SK-N-SH (cell line): ENCODE results near the gene ZNF180. TPM values are rescaled to one million over a fixed set of nuclear protein-coding genes. Genes with fewer than 3 reads are reported as not detected.

Experiments used
- CTCF ChIA-PET: fragments of 300-600, 350-600 bp; formaldehyde crosslinking; extraction: SDS; loops from one replicate; lab custom pipeline; 2021; lab: Yijun Ruan, JAX
- POLR2A ChIA-PET: fragments of 350-600 bp; sonication (Branson Sonifier 250); formaldehyde crosslinking; extraction: SDS; loops from one replicate; lab custom pipeline; 2020; ENCODE audit warnings: antibody characterized with exemption, inconsistent platforms; lab: Yijun Ruan, JAX
- DNase-seq: peaks from one replicate; pipeline ENCODE4 v3.0.0; 2012
- H2AFZ ChIP-seq: fragments of 200-600 bp; sonication (generic); 2 replicates; pipeline ENCODE4 v1.8.1; 2016; ENCODE audit warnings: antibody characterized with exemption, mild to moderate bottlenecking, low read depth
- H3F3A ChIP-seq: fragments of 200-600 bp; sonication (generic); replicated peaks from 2 replicates; pipeline ENCODE3; 2016; ENCODE audit warnings: antibody characterized with exemption, mild to moderate bottlenecking; ENCODE audit not compliant: insufficient read depth
- H3K27ac ChIP-seq, 2 experiments: fragments of 200-500 bp in 1 of 2; fragments of 200-600 bp in 1 of 2; sonication (Bioruptor generic) in 1 of 2; sonication (generic), shearing (Covaris generic) in 1 of 2; 2 replicates each; pipeline versions ENCODE4 v1.5.1 to v1.6.1; 2014 to 2016; ENCODE audit warnings: low read depth in 2 of 2, inconsistent platforms in 1 of 2, low read length in 1 of 2, mild to moderate bottlenecking in 1 of 2, mixed read lengths in 1 of 2
- H3K27me3 ChIP-seq: fragments of 200-600 bp; sonication (generic), shearing (Covaris generic); 2 replicates; pipeline ENCODE4 v1.6.1; 2016; ENCODE audit warnings: mixed run types; ENCODE audit not compliant: insufficient read depth
- H3K36me3 ChIP-seq, 2 experiments: fragments of 200-500 bp in 1 of 2; fragments of 200-600 bp in 1 of 2; sonication (Bioruptor generic) in 1 of 2; sonication (generic) in 1 of 2; replicated peaks in 1 of 2; 2 replicates each; pipeline versions ENCODE3 to v1.5.1; 2014 to 2016; ENCODE audit warnings: low read length in 1 of 2, mild to moderate bottlenecking in 1 of 2; ENCODE audit not compliant: insufficient read depth in 2 of 2, control insufficient read depth in 1 of 2
- H3K4me1 ChIP-seq, 2 experiments: fragments of 200-500 bp in 1 of 2; fragments of 200-600 bp in 1 of 2; sonication (Bioruptor generic) in 1 of 2; sonication (generic), shearing (Covaris generic) in 1 of 2; 2 replicates each; pipeline versions ENCODE4 v1.5.1 to v1.6.1; 2014 to 2016; ENCODE audit warnings: low read depth in 1 of 2, low read length in 1 of 2, mixed run types in 1 of 2; ENCODE audit not compliant: insufficient read depth in 2 of 2, control insufficient read depth in 1 of 2
- H3K4me2 ChIP-seq: fragments of 200-600 bp; sonication (generic), shearing (Covaris generic); 2 replicates; pipeline ENCODE4 v1.6.1; 2017; ENCODE audit warnings: mixed run types
- H3K4me3 ChIP-seq, 2 experiments: fragments of 200-500 bp in 1 of 2; fragments of 200-600 bp in 1 of 2; sonication (Bioruptor generic) in 1 of 2; sonication (generic), shearing (Covaris generic) in 1 of 2; 2 replicates each; pipeline versions ENCODE4 v1.5.1 to v1.8.1; 2014 to 2016; ENCODE audit warnings: low read depth in 2 of 2, inconsistent platforms in 1 of 2, low read length in 1 of 2, mild to moderate bottlenecking in 1 of 2, mixed read lengths in 1 of 2, moderate library complexity in 1 of 2
- H3K79me2 ChIP-seq: fragments of 200-600 bp; sonication (generic); 2 replicates; pipeline ENCODE4 v1.8.1; 2017; ENCODE audit warnings: mild to moderate bottlenecking; ENCODE audit not compliant: insufficient read depth
- H3K9ac ChIP-seq: fragments of 200-600 bp; sonication (generic); 2 replicates; pipeline ENCODE4 v1.6.1; 2017; ENCODE audit warnings: mixed run types
- H3K9me2 ChIP-seq: fragments of 200-600 bp; sonication (generic); 2 replicates; pipeline ENCODE4 v1.6.1; 2017; ENCODE audit warnings: mixed run types
- H3K9me3 ChIP-seq: fragments of 200-600 bp; sonication (generic); 2 replicates; pipeline ENCODE4 v1.6.1; 2017; ENCODE audit warnings: mixed run types, mild to moderate bottlenecking, moderate library complexity
- H4K20me1 ChIP-seq: fragments of 200-600 bp; sonication (generic); 2 replicates; pipeline ENCODE4 v1.6.1; 2017; ENCODE audit warnings: mild to moderate bottlenecking, mixed run types; ENCODE audit not compliant: insufficient read depth
- ELF1 ChIP-seq: IDR thresholded peaks from 2 replicates; pipeline ENCODE4 v1.4.0; 2012
- FOSL2 ChIP-seq: IDR thresholded peaks from 2 replicates; pipeline ENCODE4 v1.4.0; 2012; ENCODE audit warnings: low read depth, mild to moderate bottlenecking, moderate library complexity, borderline replicate concordance
- FOXJ3 ChIP-seq: sonication (generic); formaldehyde crosslinking; IDR thresholded peaks from 2 replicates; pipeline ENCODE4 v1.5.1; 2020; ENCODE audit warnings: mild to moderate bottlenecking, missing genetic modification reagents
- FOXM1 ChIP-seq: IDR thresholded peaks from 2 replicates; pipeline ENCODE4 v1.4.0; 2012; ENCODE audit warnings: low read depth, mild to moderate bottlenecking
- GATA2 ChIP-seq: sonication (generic); formaldehyde crosslinking; IDR thresholded peaks from 2 replicates; pipeline ENCODE4 v1.5.0; 2020; ENCODE audit warnings: mild to moderate bottlenecking, missing genetic modification reagents
- MEF2A ChIP-seq: IDR thresholded peaks from 2 replicates; pipeline ENCODE4 v1.4.0; 2012; ENCODE audit warnings: low read depth, borderline replicate concordance
- NRF1 ChIP-seq: IDR thresholded peaks from 2 replicates; pipeline ENCODE4 v1.6.1; 2012; ENCODE audit warnings: low read depth, mild to moderate bottlenecking, low read length
- PBX3 ChIP-seq: IDR thresholded peaks from 2 replicates; pipeline ENCODE4; 2012
- SIN3A ChIP-seq: IDR thresholded peaks from 2 replicates; pipeline ENCODE4 v1.6.1; 2012; ENCODE audit warnings: low read depth, mild to moderate bottlenecking, low read length, moderate library complexity, borderline replicate concordance
- TEAD4 ChIP-seq: IDR thresholded peaks from 2 replicates; pipeline ENCODE4 v1.4.0; 2012; ENCODE audit warnings: mild to moderate bottlenecking, borderline replicate concordance; ENCODE audit not compliant: insufficient read depth
- USF1 ChIP-seq: IDR thresholded peaks from 2 replicates; pipeline ENCODE4 v1.4.0; 2012; ENCODE audit warnings: low read depth, borderline replicate concordance
- WGBS: methylation state at CpG from one replicate; pipeline ENCODE4 v1.1.6; 2017; ENCODE audit warnings: low lambda C conversion rate; 5-methylcytosine and 5-hydroxymethylcytosine counted together
- polyA plus RNA-seq, 3 experiments: library from polyadenylated mRNA; depleted of rRNA; stranded (reverse); fragments of >200 nt; gene quantifications; 2 replicates each; pipeline ENCODE4 v1.2.3, GENCODE V29; 2012
- TF ChIP-seq, protein P1 (sequence below): fragments of 200-600 bp; sonication (generic); IDR thresholded peaks from 2 replicates; pipeline ENCODE4 v1.6.1; 2017; ENCODE audit warnings: antibody characterized with exemption, mild to moderate bottlenecking, moderate library complexity

ZNF180 gene
- polyA plus RNA-seq, 1 of the 3 experiments (the other 2 are of a cell fraction), result 1.5 TPM

- Histone ChIP-seq H3K4me3 (no peak overlapping the region), H3F3A (no peaks in the 10 kb centered on the region), H3K9ac (no peak overlapping the region), H3K4me1 (no peaks in the 10 kb centered on the region), H3K27me3 (peaks cover 5% of the 10 kb centered on the region; the same call in 1 of the 2 replicates), H3K27ac (no peak overlapping the region), H3K4me2 (no peak overlapping the region), H3K9me3 (no peaks in the 10 kb centered on the region), H3K9me2 (no peaks in the 10 kb centered on the region), H3K79me2 (no peaks in the 10 kb centered on the region), H2AFZ (no peak overlapping the region), H4K20me1 (no peaks in the 10 kb centered on the region), H3K36me3 (no peaks in the 10 kb centered on the region)
- POLR2A ChIA-PET, result no interaction called here
- CTCF ChIA-PET, result no interaction called here
- WGBS, result 11% methylated on average over 6 of the region's 7 CpGs
- no peak for TF ChIP-seq USF1
- no peak for TF ChIP-seq FOSL2
- TF ChIP-seq NRF1, result no peak
- TF ChIP-seq, protein P1, sequence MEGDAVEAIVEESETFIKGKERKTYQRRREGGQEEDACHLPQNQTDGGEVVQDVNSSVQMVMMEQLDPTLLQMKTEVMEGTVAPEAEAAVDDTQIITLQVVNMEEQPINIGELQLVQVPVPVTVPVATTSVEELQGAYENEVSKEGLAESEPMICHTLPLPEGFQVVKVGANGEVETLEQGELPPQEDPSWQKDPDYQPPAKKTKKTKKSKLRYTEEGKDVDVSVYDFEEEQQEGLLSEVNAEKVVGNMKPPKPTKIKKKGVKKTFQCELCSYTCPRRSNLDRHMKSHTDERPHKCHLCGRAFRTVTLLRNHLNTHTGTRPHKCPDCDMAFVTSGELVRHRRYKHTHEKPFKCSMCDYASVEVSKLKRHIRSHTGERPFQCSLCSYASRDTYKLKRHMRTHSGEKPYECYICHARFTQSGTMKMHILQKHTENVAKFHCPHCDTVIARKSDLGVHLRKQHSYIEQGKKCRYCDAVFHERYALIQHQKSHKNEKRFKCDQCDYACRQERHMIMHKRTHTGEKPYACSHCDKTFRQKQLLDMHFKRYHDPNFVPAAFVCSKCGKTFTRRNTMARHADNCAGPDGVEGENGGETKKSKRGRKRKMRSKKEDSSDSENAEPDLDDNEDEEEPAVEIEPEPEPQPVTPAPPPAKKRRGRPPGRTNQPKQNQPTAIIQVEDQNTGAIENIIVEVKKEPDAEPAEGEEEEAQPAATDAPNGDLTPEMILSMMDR, result no peak
- TF ChIP-seq TEAD4, result no peak
- TF ChIP-seq PBX3, result no peak
- TF ChIP-seq FOXM1, result no peak
- TF ChIP-seq FOXJ3 (CRISPR knock-in tag), result no peak
- no peak for TF ChIP-seq GATA2 (CRISPR knock-in tag)
- no peak for DNase-seq
These were observed 16.8 kb upstream of the ZNF180 start for GRCh38 chr19:44517146-44517545.

GRCh38 chr19:44515907-44516306, 15.6 kb upstream of the ZNF180 start:
- TF ChIP-seq MEF2A (no peak), ELF1 (no peak), SIN3A (no peak), FOSL2 (no peak), FOXM1 (no peak)
- TF ChIP-seq, protein P1, result no peak
- POLR2A ChIA-PET, result no interaction called here
- no peaks in the 10 kb centered on the region for H3K9me2 ChIP-seq
- H3F3A ChIP-seq, result no peaks in the 10 kb centered on the region
- CTCF ChIA-PET, result interaction anchor here (0.8 to 1.1 kb wide), 2 partner anchors 9 to 55 kb away, joined by 3 read pairs; no protein-coding TSS in a partner anchor
- no peaks in the 10 kb centered on the region for H3K9me3 ChIP-seq
- H3K9ac ChIP-seq, result no peak overlapping the region
- no peaks in the 10 kb centered on the region for H3K79me2 ChIP-seq
- no peaks in the 10 kb centered on the region for H4K20me1 ChIP-seq
- WGBS, result 20% methylated on average over 1 of the region's 1 CpG
- peaks cover 5% of the 10 kb centered on the region; the same call in 1 of the 2 replicates for H3K27me3 ChIP-seq
- H2AFZ ChIP-seq, result no peak overlapping the region
- H3K4me3 ChIP-seq, result no peak overlapping the region
- H3K36me3 ChIP-seq, result no peaks in the 10 kb centered on the region
- H3K4me1 ChIP-seq, result no peaks in the 10 kb centered on the region
- no peak for DNase-seq
- no peak overlapping the region for H3K27ac ChIP-seq
- H3K4me2 ChIP-seq, result no peak overlapping the region
